HL-60 (cell line): ENCODE data around the gene BTC.

Experiments used
- TF ChIP-seq, protein P1 (sequence below): IDR thresholded peaks from one replicate; pipeline ENCODE4 v1.5.1; 2011; ENCODE audit warnings: low read length, control low read depth, inconsistent platforms; ENCODE audit not compliant: insufficient read depth
- TF ChIP-seq, protein P2 (sequence below): IDR thresholded peaks from 2 replicates; pipeline ENCODE4 v1.6.1; 2012; ENCODE audit warnings: low read depth; ENCODE audit not compliant: insufficient replicate concordance

- TF ChIP-seq, protein P1, sequence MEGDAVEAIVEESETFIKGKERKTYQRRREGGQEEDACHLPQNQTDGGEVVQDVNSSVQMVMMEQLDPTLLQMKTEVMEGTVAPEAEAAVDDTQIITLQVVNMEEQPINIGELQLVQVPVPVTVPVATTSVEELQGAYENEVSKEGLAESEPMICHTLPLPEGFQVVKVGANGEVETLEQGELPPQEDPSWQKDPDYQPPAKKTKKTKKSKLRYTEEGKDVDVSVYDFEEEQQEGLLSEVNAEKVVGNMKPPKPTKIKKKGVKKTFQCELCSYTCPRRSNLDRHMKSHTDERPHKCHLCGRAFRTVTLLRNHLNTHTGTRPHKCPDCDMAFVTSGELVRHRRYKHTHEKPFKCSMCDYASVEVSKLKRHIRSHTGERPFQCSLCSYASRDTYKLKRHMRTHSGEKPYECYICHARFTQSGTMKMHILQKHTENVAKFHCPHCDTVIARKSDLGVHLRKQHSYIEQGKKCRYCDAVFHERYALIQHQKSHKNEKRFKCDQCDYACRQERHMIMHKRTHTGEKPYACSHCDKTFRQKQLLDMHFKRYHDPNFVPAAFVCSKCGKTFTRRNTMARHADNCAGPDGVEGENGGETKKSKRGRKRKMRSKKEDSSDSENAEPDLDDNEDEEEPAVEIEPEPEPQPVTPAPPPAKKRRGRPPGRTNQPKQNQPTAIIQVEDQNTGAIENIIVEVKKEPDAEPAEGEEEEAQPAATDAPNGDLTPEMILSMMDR: no peak
- TF ChIP-seq, protein P2, sequence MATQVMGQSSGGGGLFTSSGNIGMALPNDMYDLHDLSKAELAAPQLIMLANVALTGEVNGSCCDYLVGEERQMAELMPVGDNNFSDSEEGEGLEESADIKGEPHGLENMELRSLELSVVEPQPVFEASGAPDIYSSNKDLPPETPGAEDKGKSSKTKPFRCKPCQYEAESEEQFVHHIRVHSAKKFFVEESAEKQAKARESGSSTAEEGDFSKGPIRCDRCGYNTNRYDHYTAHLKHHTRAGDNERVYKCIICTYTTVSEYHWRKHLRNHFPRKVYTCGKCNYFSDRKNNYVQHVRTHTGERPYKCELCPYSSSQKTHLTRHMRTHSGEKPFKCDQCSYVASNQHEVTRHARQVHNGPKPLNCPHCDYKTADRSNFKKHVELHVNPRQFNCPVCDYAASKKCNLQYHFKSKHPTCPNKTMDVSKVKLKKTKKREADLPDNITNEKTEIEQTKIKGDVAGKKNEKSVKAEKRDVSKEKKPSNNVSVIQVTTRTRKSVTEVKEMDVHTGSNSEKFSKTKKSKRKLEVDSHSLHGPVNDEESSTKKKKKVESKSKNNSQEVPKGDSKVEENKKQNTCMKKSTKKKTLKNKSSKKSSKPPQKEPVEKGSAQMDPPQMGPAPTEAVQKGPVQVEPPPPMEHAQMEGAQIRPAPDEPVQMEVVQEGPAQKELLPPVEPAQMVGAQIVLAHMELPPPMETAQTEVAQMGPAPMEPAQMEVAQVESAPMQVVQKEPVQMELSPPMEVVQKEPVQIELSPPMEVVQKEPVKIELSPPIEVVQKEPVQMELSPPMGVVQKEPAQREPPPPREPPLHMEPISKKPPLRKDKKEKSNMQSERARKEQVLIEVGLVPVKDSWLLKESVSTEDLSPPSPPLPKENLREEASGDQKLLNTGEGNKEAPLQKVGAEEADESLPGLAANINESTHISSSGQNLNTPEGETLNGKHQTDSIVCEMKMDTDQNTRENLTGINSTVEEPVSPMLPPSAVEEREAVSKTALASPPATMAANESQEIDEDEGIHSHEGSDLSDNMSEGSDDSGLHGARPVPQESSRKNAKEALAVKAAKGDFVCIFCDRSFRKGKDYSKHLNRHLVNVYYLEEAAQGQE: no peak
Measured at GRCh38 chr4:74742185-74742584, 52.1 kb downstream of the BTC start.
